GM12865 (cell line): ENCODE measurements around the gene OCA2.

Experiments used
- DNase-seq: peaks from one replicate; pipeline ENCODE4 v3.0.0; 2010; ENCODE audit warnings: low read depth
- H3K4me3 ChIP-seq: 2 replicates; pipeline ENCODE4 v1.5.1; 2011; ENCODE audit warnings: mild to moderate bottlenecking, low read depth, low read length, control low read depth
- TF ChIP-seq, protein P1 (sequence below): IDR thresholded peaks from 2 replicates; pipeline ENCODE4 v1.5.1; 2011; ENCODE audit warnings: low read length, control low read depth, low read depth, inconsistent platforms; ENCODE audit not compliant: insufficient read depth; ENCODE audit errors: missing control alignments

OCA2 gene

DNA sequence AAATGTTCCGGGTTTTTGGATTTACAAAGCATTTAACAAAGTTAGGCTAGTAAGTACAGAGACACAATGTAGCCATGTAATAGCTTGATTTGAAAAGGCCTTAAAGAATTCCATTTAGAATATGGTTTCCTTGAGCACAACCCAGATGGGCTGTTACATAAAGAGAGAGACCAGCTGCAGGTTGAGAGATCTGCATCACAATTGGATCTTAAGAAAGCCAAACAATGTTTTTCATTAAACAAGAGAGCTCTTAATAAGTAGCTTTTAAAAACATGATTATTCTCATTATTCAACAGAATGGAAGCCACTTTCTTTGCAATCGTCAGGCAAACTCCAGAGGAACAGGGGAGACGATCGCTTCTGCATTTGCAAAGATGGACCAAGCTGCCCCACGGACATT is 300.3 kb downstream of the OCA2 start:
- no peak for DNase-seq
- H3K4me3 ChIP-seq = no peak overlapping the region
- TF ChIP-seq, protein P1, sequence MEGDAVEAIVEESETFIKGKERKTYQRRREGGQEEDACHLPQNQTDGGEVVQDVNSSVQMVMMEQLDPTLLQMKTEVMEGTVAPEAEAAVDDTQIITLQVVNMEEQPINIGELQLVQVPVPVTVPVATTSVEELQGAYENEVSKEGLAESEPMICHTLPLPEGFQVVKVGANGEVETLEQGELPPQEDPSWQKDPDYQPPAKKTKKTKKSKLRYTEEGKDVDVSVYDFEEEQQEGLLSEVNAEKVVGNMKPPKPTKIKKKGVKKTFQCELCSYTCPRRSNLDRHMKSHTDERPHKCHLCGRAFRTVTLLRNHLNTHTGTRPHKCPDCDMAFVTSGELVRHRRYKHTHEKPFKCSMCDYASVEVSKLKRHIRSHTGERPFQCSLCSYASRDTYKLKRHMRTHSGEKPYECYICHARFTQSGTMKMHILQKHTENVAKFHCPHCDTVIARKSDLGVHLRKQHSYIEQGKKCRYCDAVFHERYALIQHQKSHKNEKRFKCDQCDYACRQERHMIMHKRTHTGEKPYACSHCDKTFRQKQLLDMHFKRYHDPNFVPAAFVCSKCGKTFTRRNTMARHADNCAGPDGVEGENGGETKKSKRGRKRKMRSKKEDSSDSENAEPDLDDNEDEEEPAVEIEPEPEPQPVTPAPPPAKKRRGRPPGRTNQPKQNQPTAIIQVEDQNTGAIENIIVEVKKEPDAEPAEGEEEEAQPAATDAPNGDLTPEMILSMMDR = no peak

DNA sequence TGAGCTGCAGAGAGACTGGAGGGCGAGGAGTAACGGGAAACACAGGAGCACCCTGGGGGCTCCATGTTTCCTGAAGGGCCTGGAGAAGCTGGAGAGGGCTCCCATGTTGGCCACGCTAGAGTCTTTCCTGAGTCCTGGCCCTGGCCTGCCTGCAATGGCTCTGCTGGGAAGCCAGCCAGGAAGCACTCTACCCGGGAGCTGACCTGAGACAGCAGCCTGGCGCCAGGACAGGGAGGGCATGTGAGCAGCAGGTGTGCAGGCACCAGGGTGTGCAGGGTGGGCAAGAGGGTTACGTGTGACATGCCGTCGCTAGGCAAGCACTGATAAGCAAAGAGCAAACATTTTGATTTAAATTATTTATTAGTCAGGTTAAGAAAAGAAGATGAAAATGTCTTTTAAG is 301.4 kb downstream of the OCA2 start:
- no peak overlapping the region for H3K4me3 ChIP-seq
- TF ChIP-seq, protein P1 = no peak
- no peak for DNase-seq

DNA sequence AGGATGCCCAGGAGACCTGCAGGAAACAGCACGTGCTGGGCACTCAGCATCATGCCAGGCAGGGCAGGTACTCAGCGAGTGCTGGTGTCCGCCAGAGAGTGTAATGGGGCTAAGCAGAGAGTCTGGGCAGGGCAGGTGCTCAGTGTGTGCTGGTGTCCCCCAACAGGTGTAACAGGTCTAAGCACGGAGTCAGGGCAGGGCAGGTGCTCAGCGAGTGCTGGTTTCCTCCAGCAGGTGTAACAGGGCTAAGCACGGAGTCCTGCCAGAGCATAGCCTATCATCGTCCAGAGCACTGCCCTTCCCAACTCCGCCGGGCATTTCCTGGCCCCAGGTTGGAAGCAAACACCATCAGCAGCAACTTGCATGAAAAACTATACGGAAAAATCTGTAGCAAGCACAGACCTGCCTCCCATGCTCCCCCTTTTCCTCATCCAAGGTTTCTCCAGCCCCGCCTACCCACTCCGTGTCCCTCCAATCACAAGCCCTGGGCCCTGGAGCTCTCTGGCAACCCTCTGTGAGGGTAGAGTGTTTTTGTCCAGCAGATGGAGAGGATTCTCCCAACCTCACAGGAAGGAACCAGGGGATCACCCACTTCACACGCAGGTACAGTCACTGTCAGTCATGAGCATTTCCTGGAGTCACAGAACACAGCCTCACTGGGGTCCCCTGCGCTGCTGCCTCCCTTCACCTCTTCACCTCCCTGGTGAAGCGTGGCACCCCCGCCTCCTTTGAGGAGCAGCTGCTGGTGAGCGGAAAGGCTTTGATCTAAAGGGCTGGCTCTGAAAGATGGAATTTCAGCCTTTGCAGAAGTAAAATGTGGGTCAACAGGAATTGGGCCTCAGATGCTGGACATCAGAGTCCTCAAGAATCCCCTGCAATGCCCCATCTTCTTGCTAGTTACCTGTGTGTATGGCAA is 302.5 kb downstream of the OCA2 start:
- TF ChIP-seq, protein P1 = no peak
- H3K4me3 ChIP-seq = no peak overlapping the region
- DNase-seq = no peak

DNA sequence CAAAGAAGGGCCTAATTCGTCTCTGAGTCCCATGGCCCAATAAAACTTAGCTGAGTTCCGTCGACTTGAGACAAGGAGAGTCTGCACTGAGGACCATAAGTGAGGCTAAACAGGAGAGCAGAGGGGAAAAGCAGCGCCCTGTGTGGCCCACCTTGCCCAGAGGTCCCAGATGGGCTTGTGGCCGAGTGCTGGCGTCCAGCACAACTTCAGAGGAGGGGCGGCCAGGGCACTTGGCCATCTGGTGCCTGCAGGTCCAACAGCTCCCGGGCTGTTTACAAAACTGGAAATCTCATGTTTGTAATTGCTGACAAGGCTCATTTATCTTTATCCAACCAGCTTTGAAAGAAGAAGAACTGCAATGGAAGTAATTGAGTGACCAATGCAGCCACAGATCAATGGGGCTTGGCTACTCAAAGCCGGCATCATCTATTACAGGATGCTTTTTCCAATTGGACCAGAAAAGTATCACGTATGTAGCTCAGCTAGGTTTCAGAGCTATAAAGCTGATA is 306.3 kb downstream of the OCA2 start:
- H3K4me3 ChIP-seq = no peak overlapping the region
- DNase-seq = no peak
- TF ChIP-seq, protein P1 = no peak

DNA sequence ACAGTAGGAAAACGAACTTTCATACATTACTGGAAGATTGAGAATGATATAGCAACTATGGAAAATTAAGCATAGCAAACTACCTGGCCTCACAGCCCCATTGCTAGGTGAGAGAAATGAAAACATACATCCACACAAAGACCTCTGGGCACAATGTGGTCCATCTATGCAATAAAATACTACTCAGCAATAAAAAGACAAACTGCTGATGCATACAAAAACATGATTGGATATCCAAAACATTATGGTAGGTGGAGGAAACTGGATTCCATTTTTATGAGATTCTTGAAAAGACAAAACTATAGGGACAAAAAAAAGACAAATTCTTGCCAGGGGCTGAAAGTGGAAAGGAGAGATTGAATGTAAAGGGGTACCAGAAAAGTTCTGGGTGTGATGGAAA is 308.8 kb downstream of the OCA2 start:
- H3K4me3 ChIP-seq = no peak overlapping the region
- TF ChIP-seq, protein P1 = no peak
- no peak for DNase-seq

DNA sequence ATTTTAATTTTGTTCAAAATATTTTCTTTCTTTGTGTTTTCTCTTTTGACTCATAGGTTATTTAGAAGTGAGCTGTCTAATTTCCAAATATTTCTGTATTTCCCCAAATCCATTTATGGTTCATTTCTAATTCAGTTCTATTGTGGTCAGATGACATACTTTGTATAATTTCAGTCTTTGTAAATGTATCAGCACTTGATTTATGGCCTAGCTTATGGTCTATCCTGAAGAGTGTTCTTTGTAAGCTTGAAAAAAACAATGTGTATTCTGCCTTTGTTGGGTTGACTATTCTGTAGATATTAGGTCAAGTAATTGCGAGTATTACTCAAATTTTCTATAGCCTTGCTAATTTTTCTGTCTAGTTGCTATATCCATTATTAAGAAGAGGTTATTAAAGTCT is 311.2 kb downstream of the OCA2 start:
- no peak overlapping the region for H3K4me3 ChIP-seq
- TF ChIP-seq, protein P1 = no peak
- DNase-seq = no peak
